ENCODE measurements around the gene COL19A1.

The COL19A1 gene

GRCh38 chr6:70135219-70136160, 269.1 kb downstream of the COL19A1 start:
- TF ChIP-seq POLR2A (IDR thresholded peaks at IDR 0.05; ENCODE audit: low read depth, low read length), result no peak
- DNase-seq (ENCODE audit: insufficient read length, low spot score), result no peak
- no peak for FAIRE-seq

GRCh38 chr6:70136996-70137395, 270.6 kb downstream of the COL19A1 start:
- no peak for FAIRE-seq
- no peak for TF ChIP-seq POLR2A (IDR thresholded peaks at IDR 0.05; ENCODE audit: low read depth, low read length)
- DNase-seq (ENCODE audit: insufficient read length, low spot score), result no peak

GRCh38 chr6:70140496-70140895, 274.1 kb downstream of the COL19A1 start:
- no peak for DNase-seq (ENCODE audit: insufficient read length, low spot score)
- no peak for FAIRE-seq
- no peak for TF ChIP-seq POLR2A (IDR thresholded peaks at IDR 0.05; ENCODE audit: low read depth, low read length)

DNA sequence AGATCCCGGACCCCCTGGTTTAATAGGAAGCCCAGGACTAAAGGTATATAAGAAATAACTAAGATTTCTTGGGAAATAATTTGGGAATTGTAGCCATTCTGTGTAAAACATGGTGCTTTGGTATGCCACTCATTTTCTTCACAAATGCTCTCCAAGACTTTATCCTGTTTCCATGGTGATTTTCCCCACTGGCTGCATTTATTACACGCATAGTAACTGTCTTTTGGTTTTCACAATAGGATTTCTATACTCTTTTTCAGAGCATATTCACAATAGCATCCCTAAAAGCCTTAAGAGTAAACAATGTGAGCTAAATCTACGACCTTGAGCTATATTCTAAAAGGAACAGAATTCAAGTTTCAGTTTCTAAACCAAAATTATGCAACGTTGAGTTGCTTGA, 275.7 kb downstream of the COL19A1 start:
- TF ChIP-seq POLR2A (IDR thresholded peaks at IDR 0.05; ENCODE audit: low read depth, low read length), result no peak
- FAIRE-seq (no peak), DNase-seq (ENCODE audit: insufficient read length, low spot score) (no peak)

DNA sequence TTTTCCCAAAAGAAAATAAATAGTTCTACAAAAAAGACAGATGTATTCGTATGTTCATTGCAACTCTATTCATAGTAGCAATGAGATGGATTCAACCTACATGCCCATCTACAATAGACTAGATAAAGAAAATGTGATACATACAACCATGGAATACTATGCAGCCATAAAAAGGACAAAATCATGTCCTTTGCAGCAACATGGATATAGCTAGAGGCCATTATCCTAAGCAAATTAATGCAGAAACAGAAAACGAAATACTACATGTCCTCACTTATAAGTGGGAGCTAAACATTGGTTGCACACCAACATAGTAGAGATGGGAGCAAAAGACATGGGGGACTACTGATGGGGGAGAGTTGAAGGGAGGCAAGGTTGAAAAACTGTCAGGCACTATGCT, 278.8 kb downstream of the COL19A1 start:
- TF ChIP-seq POLR2A (IDR thresholded peaks at IDR 0.05; ENCODE audit: low read depth, low read length), result no peak
- no peak for DNase-seq (ENCODE audit: insufficient read length, low spot score)
- FAIRE-seq, result no peak

DNA sequence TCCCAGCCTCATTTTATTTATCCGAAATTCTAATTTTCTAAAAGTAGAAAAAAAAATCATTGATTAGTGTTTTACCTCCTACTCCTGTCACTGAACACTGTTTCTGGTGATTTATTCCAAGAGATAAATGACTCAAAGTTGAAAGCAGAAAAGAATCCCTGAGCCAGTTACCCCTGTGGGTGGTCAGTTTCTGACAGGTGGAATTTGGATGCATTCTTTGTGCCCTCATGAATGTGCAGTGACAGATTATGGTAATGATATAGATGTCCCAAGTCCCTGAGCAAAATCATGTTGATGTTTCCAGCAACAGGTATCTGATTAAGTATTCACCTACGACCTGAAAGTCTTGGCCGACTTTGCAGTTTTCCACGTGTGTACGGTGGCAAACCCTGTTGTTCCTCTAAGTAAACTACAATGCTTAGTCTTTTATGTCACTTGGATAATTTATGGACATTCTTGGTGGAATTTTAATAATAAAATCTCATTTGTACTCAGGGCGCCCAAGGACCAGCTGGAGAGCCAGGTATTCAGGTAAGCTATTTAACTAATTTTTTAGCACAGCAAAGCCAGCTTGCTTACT, 282.9 kb downstream of the COL19A1 start:
- no peak for FAIRE-seq
- no peak for TF ChIP-seq POLR2A (IDR thresholded peaks at IDR 0.05; ENCODE audit: low read depth, low read length)
- no peak for DNase-seq (ENCODE audit: insufficient read length, low spot score)

DNA sequence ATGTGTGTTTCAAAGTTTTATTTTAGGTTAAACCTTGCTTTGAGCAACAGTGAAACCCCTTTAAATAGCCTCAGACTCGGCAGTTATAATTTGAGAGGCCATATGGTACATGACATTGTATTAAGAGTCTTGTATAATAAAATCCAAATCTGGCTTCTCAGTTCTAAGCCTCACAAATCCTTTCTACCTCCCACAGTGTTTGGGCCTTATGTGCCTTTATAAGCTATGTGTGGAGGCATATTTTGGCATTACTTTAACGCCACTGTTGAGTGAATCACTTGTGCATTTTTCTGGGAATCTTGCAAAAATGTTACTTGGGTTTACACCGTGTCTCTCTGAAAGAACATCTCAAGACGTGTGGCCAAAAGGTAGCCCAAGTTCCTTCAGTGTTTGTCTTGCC, 284.2 kb downstream of the COL19A1 start:
- FAIRE-seq (no peak), DNase-seq (ENCODE audit: insufficient read length, low spot score) (no peak)

DNA sequence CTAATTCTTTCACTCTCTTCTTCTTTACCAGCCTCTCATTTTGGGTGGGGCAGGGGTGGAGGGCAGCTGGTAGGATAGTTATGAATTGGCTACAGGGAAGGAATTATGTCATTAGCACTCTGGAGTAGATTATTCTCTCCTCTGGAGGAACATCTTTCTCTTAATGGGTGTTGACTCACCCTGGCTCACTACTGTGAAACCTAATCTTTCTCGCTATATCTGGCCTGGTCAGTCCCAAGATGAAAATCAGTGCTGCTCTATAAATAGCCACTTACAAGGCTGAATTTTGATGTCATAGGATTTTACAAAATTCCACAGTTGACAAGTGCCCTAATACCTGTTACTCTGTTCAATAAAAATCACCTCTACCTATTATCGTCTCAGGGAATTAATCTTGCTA, 285.3 kb downstream of the COL19A1 start:
- no peak for TF ChIP-seq POLR2A (IDR thresholded peaks at IDR 0.05; ENCODE audit: low read depth, low read length)
- FAIRE-seq (no peak), DNase-seq (ENCODE audit: insufficient read length, low spot score) (no peak)

More for the DNA sequence above, 284.2 kb downstream of the COL19A1 start:
- no peak for TF ChIP-seq POLR2A (IDR thresholded peaks at IDR 0.05; ENCODE audit: low read depth, low read length)

- DNase-seq (ENCODE audit: insufficient read length, low spot score) (no peak), FAIRE-seq (no peak)
- no peak for TF ChIP-seq POLR2A (IDR thresholded peaks at IDR 0.05; ENCODE audit: low read depth, low read length)
These were observed 286.4 kb downstream of the COL19A1 start for GRCh38 chr6:70152786-70153185.

DNA sequence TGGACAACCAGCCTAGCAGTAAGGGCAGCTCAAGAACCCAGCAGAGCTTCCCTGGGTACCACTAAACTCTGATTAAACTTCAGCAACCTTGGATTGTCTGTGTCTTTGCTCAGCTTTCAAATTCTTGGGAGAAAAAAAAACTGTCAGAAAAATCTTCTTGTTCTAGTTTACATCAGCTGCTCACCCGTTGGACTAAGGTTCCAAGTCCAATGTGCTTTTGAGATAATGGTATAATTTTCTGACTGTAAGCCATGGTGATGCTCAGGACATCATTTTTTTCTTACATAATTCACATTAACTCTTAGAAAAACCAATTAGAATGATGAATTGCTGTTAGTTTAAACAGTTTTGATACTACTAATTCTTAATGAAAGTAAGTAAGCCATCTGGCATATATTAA, 290.7 kb downstream of the COL19A1 start:
- no peak for DNase-seq (ENCODE audit: insufficient read length, low spot score)
- no peak for FAIRE-seq
- no peak for TF ChIP-seq POLR2A (IDR thresholded peaks at IDR 0.05; ENCODE audit: low read depth, low read length)

GRCh38 chr6:70160276-70160675, 293.9 kb downstream of the COL19A1 start:
- no peak for DNase-seq (ENCODE audit: insufficient read length, low spot score)
- TF ChIP-seq POLR2A (IDR thresholded peaks at IDR 0.05; ENCODE audit: low read depth, low read length), result no peak
- FAIRE-seq, result no peak

DNA sequence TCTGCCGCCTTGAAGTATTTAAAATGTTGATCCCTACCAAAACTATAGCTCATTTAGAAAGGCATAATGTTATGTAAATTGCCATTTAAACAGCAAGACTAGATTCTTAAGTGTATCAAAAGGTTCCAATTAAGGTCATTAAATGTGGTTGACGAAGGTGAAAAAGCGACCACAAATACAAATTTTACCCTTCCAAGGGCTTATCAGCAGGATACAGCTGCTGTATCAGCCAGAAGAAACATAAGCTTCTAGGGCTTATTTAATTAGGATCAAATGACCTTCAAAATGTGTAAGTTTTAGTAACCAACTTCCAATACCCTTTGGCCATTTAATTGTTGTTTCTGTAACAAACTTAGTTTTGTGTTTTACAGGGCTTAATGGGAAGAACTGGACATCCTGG, 296.6 kb downstream of the COL19A1 start:
- TF ChIP-seq POLR2A (IDR thresholded peaks at IDR 0.05; ENCODE audit: low read depth, low read length), result no peak
- DNase-seq (ENCODE audit: insufficient read length, low spot score) (no peak), FAIRE-seq (no peak)

- DNase-seq (ENCODE audit: insufficient read length, low spot score), result no peak
- no peak for TF ChIP-seq POLR2A (IDR thresholded peaks at IDR 0.05; ENCODE audit: low read depth, low read length)
- no peak for FAIRE-seq
These were observed 297.4 kb downstream of the COL19A1 start for GRCh38 chr6:70163795-70164194.

DNA sequence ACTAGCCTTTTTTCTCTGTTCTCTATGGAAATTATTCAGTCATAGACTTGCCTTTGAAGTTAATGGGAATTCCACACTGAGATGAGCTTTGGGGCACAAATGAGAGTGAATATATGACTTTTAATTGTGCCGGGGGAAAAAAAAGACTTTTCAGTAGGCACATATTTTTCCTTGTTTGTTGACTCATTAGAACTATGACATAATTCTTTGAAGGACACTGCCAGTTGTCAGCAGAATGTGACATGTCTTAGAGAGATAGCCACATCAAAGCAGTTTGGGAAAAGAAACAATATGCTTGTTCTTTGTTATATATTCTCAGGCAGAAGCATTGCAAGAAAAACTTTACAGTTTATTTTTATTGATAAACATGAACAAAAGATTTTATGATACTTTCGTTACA, 298.2 kb downstream of the COL19A1 start:
- DNase-seq (ENCODE audit: insufficient read length, low spot score) (no peak), FAIRE-seq (no peak)
- TF ChIP-seq POLR2A (IDR thresholded peaks at IDR 0.05; ENCODE audit: low read depth, low read length), result no peak
